Glomerular endothelial cell (primary cell): Measurements from ENCODE around the gene IKBKE. TPM values are rescaled to one million over a fixed set of nuclear protein-coding genes. Genes with fewer than 3 reads are reported as not detected.

Experiments
- DNase-seq: peaks from one replicate; pipeline ENCODE4 v3.0.0-alpha.2; 2011; ENCODE audit warnings: low read depth, low spot score; ENCODE audit errors: extremely low read depth
- total RNA-seq: library from RNA; depleted of rRNA; stranded (reverse); fragments of >200 nt; gene quantifications from 2 replicates; pipeline ENCODE4 v1.2.3, GENCODE V29; 2015

The IKBKE gene
- total RNA-seq, 1 donor from 2014 or later, result 12.3 TPM

DNA sequence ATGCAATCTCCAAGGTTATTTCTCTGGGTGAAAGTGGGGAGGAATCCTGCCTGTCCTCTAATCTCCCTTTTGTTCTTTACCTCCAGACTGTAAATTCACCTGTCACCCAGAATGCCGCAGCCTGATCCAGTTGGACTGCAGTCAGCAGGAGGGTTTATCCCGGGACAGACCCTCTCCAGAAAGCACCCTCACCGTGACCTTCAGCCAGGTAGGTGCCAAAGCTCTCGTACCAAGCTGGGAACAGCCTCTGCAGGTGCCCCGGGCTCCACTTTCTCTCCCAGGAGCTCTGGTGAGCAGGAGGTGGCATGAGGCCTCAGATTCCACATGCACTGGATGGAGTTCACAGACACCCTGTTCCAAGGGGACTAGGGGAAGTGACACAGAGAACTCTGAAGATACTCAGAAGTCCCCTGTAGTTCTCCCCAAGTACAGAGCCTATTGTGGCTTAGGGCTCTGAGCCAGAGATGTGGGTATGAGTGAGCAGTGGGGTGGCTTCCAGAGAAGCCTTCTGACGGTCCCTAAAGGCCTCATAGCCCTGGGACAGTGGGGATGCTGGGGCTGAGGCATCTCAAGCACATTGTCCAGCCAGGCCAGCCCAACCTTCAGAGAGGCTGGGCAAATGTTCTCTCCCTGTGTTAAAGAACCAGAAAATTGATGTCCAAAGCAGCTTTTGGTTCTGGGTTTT is 68.0 kb downstream of the IKBKE start:
- DNase-seq, result no peak

DNA sequence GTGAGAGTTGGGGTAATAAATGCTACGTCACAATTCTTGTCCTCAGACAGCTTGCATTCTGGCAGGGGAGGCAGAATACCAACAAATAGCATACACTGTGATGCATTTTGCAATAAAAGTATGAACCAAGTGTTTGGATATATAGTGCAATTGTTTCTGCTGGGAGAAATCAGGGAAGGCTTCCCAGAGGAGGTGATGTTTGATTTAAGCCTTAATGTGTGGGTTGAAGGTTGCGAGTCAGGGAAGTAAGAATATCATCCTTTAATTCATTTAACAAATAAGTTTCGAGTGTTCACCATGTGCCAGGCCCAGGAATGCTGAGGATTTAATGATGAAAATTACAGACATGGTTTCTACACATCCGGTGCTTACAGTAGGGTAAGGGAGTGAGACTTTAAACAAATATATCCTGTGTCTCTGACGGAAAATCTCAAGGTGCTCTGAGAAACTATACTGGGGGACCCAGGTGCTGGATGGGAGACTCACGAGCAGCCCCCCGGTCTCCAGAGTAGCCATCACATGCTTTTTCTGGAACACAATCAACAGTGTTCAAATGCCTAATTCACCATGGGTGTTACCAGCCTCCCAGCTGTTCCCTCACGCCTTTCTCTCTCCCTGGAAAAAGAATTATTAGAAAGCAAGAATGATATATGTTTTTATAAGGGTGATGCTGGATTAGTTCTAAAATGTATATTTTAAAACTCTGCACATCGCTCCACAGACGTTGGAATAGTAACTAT is 68.8 kb downstream of the IKBKE start:
- no peak for DNase-seq

DNA sequence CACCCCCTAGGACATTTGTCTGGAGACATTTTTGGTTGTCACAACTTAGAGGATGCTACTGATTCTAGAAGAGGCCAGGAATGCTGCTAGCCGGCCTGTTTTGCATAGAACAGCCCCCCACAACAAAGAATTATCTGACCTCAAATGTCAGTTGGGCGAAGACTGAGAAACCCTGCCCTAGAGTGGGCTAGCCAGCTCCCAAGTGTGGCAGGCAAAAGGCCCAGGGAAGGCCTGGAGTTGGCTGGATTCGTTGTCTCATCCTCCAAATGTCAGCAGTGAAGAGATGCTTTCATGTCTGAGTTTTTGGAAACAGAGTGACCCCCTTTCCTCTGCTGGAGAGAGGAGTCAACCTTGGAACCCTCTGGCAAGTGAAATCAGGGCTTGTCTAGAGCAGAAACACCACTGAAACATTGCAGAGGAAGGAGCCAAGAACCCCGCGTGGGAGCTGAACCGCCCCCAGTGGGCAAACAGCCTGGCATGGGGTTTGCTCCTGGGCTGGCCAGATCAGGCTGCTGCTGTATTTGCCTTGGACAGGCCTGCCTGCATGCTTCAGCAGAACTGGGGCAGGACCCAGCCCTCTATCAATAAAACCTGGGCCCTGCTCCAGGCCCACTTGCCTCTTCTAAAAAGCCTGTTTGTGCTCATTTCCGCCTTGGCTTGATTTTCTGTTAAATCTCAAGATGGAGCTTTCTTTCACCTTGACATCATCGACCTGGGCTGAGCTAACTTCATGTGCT is 69.9 kb downstream of the IKBKE start:
- no peak for DNase-seq

DNA sequence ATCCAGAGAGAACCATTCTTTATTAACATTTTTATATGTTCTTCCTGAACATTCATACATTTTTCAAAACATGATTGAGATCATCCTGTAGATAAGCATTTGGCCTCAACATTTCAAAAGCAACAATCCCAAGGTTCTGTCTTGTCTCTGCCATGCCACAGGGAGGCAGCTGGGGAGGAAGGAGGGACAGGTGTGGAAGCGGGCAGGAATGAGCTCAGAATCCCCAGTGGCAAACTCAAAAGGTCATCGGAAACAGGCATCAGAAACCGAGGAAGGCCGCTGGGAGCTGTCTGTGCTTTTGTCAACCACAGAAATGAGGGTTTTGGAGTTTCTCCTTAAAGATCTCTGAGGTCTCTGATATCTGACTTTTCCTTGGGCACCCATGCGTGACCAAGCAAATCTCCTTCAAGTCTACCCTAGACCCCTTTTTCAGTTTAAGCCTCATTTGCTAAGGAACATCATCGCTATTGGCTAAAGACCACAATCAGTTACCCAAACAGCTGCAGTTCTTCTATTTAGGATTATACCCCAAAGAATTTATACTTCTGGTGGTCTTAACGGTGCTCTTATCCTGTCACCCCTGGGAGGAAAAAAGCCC is 71.1 kb downstream of the IKBKE start:
- DNase-seq, result no peak

DNA sequence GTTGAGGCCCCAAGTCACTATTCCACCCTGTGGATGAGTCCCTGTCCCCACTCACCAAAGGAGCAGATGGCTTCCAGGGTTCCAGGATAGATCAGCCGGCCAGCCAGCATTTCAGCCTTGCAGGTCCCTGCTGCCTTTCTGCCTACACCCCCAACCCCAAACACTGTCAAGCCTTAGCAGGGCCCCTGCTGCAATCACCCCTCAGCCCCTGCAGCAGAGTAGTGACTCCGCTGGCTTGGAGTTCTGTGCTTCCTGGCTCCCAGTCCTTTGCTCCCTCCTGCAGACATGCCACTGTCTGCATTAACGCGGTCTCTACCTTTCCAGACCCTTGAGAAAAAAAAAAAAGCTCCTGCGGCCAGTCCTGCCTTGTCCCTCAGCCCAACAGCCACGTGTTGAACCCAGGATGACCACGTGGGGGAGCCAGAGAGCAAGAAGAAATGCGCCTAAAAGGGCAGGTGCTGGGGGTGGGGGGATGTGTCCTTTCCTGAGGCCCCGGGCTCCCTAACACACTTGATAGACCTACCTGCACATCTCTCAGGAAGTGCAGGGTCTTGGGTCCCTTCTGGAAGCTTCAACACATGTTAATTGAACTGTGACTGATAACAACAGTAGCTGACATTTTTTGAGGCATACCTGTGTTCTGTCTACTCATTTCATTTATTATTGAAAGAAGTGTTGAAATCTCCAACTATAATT is 74.4 kb downstream of the IKBKE start:
- DNase-seq, result no peak

DNA sequence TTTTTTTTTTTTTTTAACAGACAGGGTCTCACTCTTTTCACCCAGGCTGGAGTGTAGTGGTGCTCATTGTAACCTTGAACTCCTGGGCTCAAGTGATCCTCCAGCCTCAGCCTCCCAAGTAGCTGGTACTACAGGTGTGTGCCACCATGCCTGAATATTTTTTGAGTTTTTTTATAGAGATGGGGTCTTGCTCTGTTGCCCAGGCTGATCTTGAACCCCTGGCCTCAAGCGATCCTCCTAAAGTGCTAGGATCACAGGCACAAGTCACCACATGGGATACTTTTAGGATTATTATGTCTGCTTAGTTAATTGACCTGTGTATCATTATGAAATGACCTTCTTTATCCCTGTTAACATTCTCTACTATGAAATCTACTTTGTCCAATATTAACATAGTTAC is 75.1 kb downstream of the IKBKE start:
- DNase-seq, result no peak

Other genes with a start within 250 kb of the IKBKE start
- 0.29 and 1.1 TPM in 2 replicates for gene RASSF5, start 37.1 kb downstream of the IKBKE start, total RNA-seq
- 39.8 and 44.9 TPM in 2 replicates for gene EIF2D, start 142.0 kb downstream of the IKBKE start, total RNA-seq
- 13.3 and 15.8 TPM in 2 replicates for gene DYRK3, start 165.1 kb downstream of the IKBKE start, total RNA-seq
- 60.4 and 64.2 TPM in 2 replicates for gene MAPKAPK2, start 214.4 kb downstream of the IKBKE start, total RNA-seq